Adrenal gland (tissue), 5 donors: Measurements from ENCODE around the gene FADS3.

Experiments used
- CTCF ChIP-seq, 6 experiments: fragments of 450-650 bp in 4 of 6; fragments of 200-600 bp in 2 of 6; sonication (generic) in 1 of 6; IDR thresholded peaks; 1 replicate in 5 of 6; 2 replicates in 1 of 6; pipeline versions ENCODE4 v1.5.1 to v1.8.0; 2016 to 2021; ENCODE audit warnings: antibody characterized with exemption in 6 of 6, mild to moderate bottlenecking in 2 of 6, moderate library complexity in 1 of 6
- POLR2A ChIP-seq, 2 donors: fragments of 450-650 bp; IDR thresholded peaks; one replicate each; pipeline ENCODE4 v1.6.1; 2017; ENCODE audit warnings: antibody characterized with exemption in 2 of 2, mild to moderate bottlenecking in 2 of 2, moderate library complexity in 1 of 2
- donor health status: DM: no; HTN: no; CAD: no.

DNA sequence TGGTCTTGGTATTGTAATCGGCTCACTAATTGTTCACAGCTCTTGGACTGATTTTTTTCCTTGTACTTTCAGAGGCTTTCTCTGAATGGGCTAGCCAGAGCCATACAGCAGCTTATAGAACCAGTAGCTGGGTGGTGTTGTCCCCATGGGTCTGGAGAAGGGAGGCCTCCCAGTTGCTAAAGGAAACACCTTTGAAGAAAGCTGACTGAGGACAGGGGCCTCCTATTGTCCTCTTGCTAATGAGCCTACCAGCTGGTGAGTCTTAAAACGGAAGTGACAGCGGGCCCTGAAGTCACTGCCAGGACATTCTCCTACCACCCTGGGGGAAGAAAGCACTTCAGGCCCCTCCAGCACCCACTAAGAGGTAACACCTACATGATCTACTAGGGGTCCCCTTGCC, 9.9 kb downstream of the FADS3 start:
- TF ChIP-seq CTCF (IDR thresholded peaks at IDR 0.05) (no peak), POLR2A (IDR thresholded peaks at IDR 0.05) (no peak)
